ENCODE data around the gene TINAG.

DNA sequence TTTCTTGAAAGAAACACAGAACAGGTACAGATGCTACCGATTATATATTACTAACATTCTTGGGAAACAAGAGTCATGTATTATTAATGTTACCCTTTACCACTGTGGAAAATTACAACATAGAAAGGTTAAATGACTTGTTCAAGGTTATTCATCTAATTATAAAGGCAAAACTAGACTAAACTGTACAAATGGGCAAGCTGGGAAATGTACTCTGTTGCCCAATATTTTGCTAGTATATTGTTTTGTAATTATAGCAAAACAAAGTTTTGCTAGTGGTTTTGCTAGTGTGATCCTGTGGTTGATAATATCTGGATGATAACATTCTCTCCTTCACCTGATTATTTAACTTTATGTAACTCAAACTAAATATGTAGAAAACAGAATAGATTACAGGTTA, 96.5 kb downstream of the TINAG start:
- TF ChIP-seq EZH2phosphoT487 (IDR thresholded peaks at IDR 0.05; ENCODE audit: borderline replicate concordance, low read length) (no peak), EZH2 (IDR thresholded peaks at IDR 0.05; ENCODE audit: low read length, unreplicated experiment) (no peak)
- TF ChIP-seq, protein P1, sequence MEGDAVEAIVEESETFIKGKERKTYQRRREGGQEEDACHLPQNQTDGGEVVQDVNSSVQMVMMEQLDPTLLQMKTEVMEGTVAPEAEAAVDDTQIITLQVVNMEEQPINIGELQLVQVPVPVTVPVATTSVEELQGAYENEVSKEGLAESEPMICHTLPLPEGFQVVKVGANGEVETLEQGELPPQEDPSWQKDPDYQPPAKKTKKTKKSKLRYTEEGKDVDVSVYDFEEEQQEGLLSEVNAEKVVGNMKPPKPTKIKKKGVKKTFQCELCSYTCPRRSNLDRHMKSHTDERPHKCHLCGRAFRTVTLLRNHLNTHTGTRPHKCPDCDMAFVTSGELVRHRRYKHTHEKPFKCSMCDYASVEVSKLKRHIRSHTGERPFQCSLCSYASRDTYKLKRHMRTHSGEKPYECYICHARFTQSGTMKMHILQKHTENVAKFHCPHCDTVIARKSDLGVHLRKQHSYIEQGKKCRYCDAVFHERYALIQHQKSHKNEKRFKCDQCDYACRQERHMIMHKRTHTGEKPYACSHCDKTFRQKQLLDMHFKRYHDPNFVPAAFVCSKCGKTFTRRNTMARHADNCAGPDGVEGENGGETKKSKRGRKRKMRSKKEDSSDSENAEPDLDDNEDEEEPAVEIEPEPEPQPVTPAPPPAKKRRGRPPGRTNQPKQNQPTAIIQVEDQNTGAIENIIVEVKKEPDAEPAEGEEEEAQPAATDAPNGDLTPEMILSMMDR (conservative IDR thresholded peaks at IDR 0.05; ENCODE audit: low read depth, low read length): no peak

Measured in PC-3 (cell line).